OCI-LY3 (cell line): ENCODE measurements around the gene LGALS4.
"Not testable (repeated sequence)": the region's sequence is repeated elsewhere in the genome, so short reads cannot be mapped to it uniquely, and the experiment has no call there.

Experiments used
- H2AFZ ChIP-seq: fragments of 200-600, 300-600 bp; shearing (Covaris generic); 2 replicates; pipeline ENCODE4 v1.6.0; 2014; ENCODE audit warnings: antibody characterized with exemption, low read depth, low read length
- H3K27ac ChIP-seq: fragments of 200-600, 300-600 bp; sonication (generic); 2 replicates; pipeline ENCODE4 v1.5.1; 2014; ENCODE audit warnings: mild to moderate bottlenecking, low read length, moderate library complexity, mixed read lengths
- H3K27me3 ChIP-seq: fragments of 200-600, 300-600 bp; sonication (generic); 2 replicates; pipeline ENCODE4 v1.6.1; 2014; ENCODE audit warnings: low read depth, low read length, mixed read lengths
- H3K36me3 ChIP-seq: fragments of 200-600, 300-600 bp; sonication (generic); replicated peaks from 2 replicates; pipeline ENCODE3; 2014; ENCODE audit warnings: low read depth, low read length, mixed read lengths
- H3K4me1 ChIP-seq: fragments of 300-600, 200-600 bp; sonication (generic); 2 replicates; pipeline ENCODE4 v1.6.1; 2014; ENCODE audit warnings: low read length, mixed read lengths
- H3K4me2 ChIP-seq: fragments of 200-600, 300-600 bp; sonication (generic); 2 replicates; pipeline ENCODE4 v1.6.1; 2014; ENCODE audit warnings: low read length, mixed read lengths
- H3K4me3 ChIP-seq: fragments of 300-600, 200-600 bp; sonication (generic); 2 replicates; pipeline ENCODE4 v1.5.1; 2014; ENCODE audit warnings: antibody characterized with exemption, mild to moderate bottlenecking, low read length, moderate library complexity
- H3K79me2 ChIP-seq: fragments of 300-600, 200-600 bp; shearing (Covaris generic); 2 replicates; pipeline ENCODE4 v1.6.1; 2014; ENCODE audit warnings: mild to moderate bottlenecking, low read length, mixed read lengths
- H3K9ac ChIP-seq: fragments of 300-600, 200-600 bp; shearing (Covaris generic); 2 replicates; pipeline ENCODE4 v1.6.0; 2014; ENCODE audit warnings: mild to moderate bottlenecking, low read length, moderate library complexity
- H3K9me3 ChIP-seq: fragments of 200-600, 300-600 bp; shearing (Covaris generic); 2 replicates; pipeline ENCODE4 v1.6.1; 2014; ENCODE audit warnings: low read length, mixed read lengths; ENCODE audit not compliant: insufficient read depth
- H4K20me1 ChIP-seq: fragments of 200-600, 300-600 bp; sonication (generic); 2 replicates; pipeline ENCODE4 v1.6.1; 2016; ENCODE audit warnings: low read length, mixed read lengths; ENCODE audit not compliant: insufficient read depth
- EZH2phosphoT487 ChIP-seq: fragments of 200-600 bp; shearing (Covaris generic); IDR thresholded peaks from 2 replicates; pipeline ENCODE4 v1.6.1; 2018; ENCODE audit warnings: antibody characterized with exemption, mixed run types, low read depth
- TF ChIP-seq, protein P1 (sequence below): fragments of 200-600, 300-600 bp; sonication (generic); IDR thresholded peaks from 2 replicates; pipeline ENCODE4 v1.5.1; 2014; ENCODE audit warnings: antibody characterized with exemption, low read length, low read depth

LGALS4 gene

DNA sequence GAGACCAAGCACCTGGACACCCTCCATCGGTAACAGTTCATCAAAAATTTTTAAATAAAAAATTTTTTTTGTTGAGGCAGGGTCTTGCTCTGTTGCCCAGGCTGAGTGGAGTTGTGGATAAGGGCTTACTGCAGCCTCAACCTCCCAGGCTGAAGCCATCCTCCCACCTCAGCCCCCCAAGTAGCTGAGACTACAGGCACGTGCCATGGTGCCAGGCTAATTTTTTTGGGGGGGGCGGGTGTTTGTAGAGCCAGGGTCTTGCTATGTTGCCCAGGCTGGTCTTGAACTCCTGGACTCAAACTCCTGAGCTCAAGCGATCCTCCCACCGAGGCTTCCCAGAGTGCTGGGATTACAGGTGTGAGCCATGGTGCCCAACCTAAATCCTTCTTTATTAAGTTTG is 19.1 kb downstream of the LGALS4 start:
- no peaks in the 10 kb centered on the region for H3K9me3 ChIP-seq
- no peaks in the 10 kb centered on the region for H4K20me1 ChIP-seq
- H3K4me2 ChIP-seq: no peak overlapping the region
- H3K79me2 ChIP-seq: no peaks in the 10 kb centered on the region
- no peak for TF ChIP-seq EZH2phosphoT487
- TF ChIP-seq, protein P1, sequence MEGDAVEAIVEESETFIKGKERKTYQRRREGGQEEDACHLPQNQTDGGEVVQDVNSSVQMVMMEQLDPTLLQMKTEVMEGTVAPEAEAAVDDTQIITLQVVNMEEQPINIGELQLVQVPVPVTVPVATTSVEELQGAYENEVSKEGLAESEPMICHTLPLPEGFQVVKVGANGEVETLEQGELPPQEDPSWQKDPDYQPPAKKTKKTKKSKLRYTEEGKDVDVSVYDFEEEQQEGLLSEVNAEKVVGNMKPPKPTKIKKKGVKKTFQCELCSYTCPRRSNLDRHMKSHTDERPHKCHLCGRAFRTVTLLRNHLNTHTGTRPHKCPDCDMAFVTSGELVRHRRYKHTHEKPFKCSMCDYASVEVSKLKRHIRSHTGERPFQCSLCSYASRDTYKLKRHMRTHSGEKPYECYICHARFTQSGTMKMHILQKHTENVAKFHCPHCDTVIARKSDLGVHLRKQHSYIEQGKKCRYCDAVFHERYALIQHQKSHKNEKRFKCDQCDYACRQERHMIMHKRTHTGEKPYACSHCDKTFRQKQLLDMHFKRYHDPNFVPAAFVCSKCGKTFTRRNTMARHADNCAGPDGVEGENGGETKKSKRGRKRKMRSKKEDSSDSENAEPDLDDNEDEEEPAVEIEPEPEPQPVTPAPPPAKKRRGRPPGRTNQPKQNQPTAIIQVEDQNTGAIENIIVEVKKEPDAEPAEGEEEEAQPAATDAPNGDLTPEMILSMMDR: no peak
- H3K27me3 ChIP-seq: no peaks in the 10 kb centered on the region
- no peaks in the 10 kb centered on the region for H3K4me1 ChIP-seq
- H3K27ac ChIP-seq: no peak overlapping the region
- H3K9ac ChIP-seq: no peak overlapping the region
- no peak overlapping the region for H3K4me3 ChIP-seq
- no peak overlapping the region for H2AFZ ChIP-seq
- no peaks in the 10 kb centered on the region for H3K36me3 ChIP-seq

DNA sequence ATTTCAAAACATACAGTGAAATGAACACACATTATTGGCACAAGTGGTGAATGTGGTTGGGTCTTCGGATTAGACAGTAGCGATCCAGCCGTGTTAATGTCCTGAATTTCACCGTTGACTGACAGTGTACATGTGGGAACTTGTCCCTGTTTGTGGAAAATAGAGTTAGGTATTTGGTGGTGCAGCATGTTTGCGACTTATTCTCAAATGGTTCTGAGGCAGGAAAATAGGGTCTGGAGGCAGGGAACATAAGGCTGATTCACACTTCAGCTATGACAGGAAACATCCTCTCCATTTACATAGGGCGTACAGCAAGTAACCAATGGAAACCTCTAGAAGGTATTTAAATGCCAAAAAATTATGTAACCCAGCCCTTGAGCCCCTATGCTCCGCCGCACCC is 19.6 kb downstream of the LGALS4 start:
- Histone ChIP-seq H3K27me3 (no peaks in the 10 kb centered on the region), H3K9me3 (no peaks in the 10 kb centered on the region), H3K79me2 (no peaks in the 10 kb centered on the region), H3K9ac (no peak overlapping the region), H2AFZ (no peak overlapping the region), H3K4me3 (no peak overlapping the region), H3K36me3 (no peaks in the 10 kb centered on the region), H3K4me2 (no peak overlapping the region), H3K4me1 (no peaks in the 10 kb centered on the region), H4K20me1 (no peaks in the 10 kb centered on the region), H3K27ac (no peak overlapping the region)
- TF ChIP-seq, protein P1: no peak
- TF ChIP-seq EZH2phosphoT487: no peak

DNA sequence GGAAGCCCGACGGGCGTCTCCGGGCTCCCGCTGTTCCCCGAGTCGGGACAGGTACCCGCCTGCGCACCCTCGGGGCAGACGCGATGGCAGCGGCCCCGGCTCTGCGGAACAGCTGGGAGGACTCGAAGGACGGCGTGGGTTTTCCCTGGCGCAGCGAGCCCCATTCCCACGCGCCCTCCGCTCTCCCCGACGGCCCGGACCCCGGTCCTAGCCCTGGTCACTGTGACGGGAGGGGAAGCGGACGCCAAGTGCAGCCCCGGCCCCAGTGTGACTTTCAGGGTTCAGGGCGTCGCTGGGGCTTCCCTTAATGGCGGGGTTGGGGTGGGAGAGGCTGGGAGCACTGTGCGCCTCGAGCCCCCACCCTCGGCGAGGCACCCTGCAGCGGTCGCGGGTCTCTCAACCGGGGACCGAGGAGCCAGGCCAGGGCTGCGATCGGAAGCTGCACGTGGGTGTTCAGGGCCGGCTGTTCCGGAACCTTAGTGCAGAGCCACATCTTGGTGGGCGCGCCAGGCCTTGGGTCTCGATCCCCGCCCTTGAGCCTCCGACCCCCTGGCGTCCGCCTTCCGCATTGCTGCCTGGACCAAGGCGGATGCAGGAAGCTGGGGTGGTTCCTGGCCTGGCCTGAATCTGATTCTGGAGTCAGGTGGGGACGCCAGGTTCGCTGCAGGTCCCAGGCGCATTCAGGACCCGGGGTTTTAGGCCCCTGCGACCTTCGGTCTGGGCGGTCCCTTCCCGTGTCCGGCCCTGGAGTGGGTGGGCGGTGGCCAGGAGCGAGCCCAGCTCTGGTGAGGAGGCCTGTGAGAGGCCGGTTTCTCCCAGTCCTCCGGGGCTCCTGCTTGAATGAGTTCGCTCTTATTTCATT is 20.3 kb downstream of the LGALS4 start:
- Histone ChIP-seq H3K4me2 (no peak overlapping the region), H3K27ac (no peak overlapping the region), H2AFZ (no peak overlapping the region)

DNA sequence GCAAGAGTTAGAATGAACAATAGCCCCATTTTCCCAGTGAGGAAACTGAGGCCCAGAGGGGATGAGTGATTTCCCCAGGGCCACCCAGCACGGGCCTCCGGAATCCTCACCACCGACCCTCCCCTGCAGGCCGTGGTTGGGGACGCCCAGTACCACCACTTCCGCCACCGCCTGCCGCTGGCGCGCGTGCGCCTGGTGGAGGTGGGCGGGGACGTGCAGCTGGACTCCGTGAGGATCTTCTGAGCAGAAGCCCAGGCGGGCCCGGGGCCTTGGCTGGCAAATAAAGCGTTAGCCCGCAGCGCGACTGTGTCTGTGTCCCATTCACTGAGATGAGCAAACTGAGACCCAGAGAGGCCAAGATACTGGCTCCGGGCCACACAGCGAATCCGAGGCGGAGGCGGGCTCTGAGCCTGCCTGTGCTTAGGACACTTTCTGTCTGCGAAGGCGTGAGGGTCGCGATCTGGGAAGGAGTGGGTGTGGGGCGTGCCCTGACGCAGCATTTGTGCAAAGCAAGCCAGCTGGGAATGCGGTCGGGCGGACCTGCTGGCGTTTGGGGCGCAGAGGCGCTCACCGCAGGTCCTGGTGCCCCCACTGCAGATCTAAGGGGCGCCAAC is 21.2 kb downstream of the LGALS4 start:
- H3K4me1 ChIP-seq, H3K36me3 ChIP-seq, H3K27me3 ChIP-seq, H3K4me2 ChIP-seq, H3K27ac ChIP-seq, H3K9me3 ChIP-seq, H3K79me2 ChIP-seq, H2AFZ ChIP-seq, H3K4me3 ChIP-seq, H4K20me1 ChIP-seq, H3K9ac ChIP-seq: not testable (repeated sequence)

More for the DNA sequence above, 20.3 kb downstream of the LGALS4 start:
- Histone ChIP-seq H3K4me3 (no peak overlapping the region), H3K9me3 (no peaks in the 10 kb centered on the region), H3K79me2 (no peaks in the 10 kb centered on the region), H3K4me1 (no peaks in the 10 kb centered on the region), H4K20me1 (no peaks in the 10 kb centered on the region), H3K36me3 (no peaks in the 10 kb centered on the region), H3K9ac (no peak overlapping the region), H3K27me3 (no peaks in the 10 kb centered on the region)
- TF ChIP-seq, protein P1: no peak
- TF ChIP-seq EZH2phosphoT487: no peak

DNA sequence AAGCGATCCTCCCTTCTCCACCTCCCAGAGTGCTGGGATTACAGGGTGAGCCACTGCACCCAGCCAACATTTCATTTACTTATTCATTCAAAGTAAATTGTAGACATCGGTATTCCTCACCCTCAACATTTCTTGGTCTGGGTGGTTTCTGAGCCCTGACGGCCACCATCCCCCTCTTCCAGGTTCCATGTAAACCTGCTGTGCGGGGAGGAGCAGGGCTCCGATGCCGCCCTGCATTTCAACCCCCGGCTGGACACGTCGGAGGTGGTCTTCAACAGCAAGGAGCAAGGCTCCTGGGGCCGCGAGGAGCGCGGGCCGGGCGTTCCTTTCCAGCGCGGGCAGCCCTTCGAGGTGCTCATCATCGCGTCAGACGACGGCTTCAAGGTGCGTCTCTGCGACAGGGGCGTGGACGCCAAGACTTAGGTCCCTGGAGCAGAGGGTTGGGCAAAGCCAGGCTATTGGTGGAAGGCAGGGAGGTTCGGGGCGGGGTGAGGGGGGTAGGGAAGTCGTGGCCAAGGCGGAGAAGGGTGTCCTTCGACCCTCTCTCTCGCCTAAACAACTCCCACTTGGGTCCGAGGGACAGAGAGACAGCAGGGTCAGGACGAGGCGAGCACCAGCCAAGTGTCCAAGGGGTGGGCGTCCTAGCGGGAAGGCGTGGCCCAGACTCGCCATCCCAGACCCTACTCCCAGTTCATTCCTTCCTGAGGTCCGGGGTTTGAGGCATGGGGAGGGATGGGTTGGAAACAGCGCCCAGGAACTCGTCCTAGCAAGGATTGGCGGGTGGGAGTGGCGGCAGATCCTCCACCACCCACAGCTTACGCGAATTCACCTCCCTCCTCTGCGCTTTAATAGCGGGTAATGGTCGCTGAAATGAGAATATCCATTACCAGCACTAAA is 22.0 kb downstream of the LGALS4 start:
- not testable (repeated sequence) for H3K4me1 ChIP-seq, H3K4me2 ChIP-seq, H3K79me2 ChIP-seq, H2AFZ ChIP-seq, H3K4me3 ChIP-seq, H3K9me3 ChIP-seq, H3K27me3 ChIP-seq, H3K9ac ChIP-seq, H4K20me1 ChIP-seq, H3K27ac ChIP-seq, H3K36me3 ChIP-seq
